Vagina (tissue), 2 donors: ENCODE data around the gene CRTC2.

Experiments
- POLR2A ChIP-seq, 2 donors: fragments of 450-650 bp; IDR thresholded peaks; one replicate each; pipeline ENCODE4 v1.6.1; 2017; ENCODE audit warnings: antibody characterized with exemption in 2 of 2, mild to moderate bottlenecking in 2 of 2, moderate library complexity in 2 of 2
- POLR2AphosphoS5 ChIP-seq, 2 donors: sonication (generic); formaldehyde crosslinking; IDR thresholded peaks; one replicate each; pipeline ENCODE4 v1.9.0; 2017; ENCODE audit warnings: antibody characterized with exemption in 2 of 2, mild to moderate bottlenecking in 2 of 2, low read depth in 1 of 2; ENCODE audit not compliant: insufficient read depth in 1 of 2
- TF ChIP-seq, protein P1 (sequence below), 3 experiments: fragments of 450-650 bp in 2 of 3; fragments of 200-600 bp in 1 of 3; sonication (generic) in 1 of 3; IDR thresholded peaks; one replicate each; pipeline ENCODE4 v1.5.1; 2017 to 2019; ENCODE audit warnings: antibody characterized with exemption in 3 of 3, mild to moderate bottlenecking in 2 of 3, moderate library complexity in 2 of 3

DNA sequence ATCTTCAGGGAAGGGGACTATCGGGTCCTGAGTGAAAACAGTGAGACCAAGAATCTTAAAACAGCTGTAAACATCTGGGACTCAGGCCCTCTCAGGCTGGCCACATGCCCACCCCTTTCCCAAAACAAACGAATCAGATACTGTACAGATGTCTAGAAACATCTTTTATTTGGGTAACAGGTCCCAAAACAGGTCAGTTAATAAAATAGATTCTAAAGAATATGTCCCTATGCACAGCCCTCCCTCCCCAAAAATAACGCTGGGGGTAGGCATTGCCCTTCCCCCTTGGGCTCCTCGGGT, 499 bp upstream of the CRTC2 start:
- TF ChIP-seq, protein P1, sequence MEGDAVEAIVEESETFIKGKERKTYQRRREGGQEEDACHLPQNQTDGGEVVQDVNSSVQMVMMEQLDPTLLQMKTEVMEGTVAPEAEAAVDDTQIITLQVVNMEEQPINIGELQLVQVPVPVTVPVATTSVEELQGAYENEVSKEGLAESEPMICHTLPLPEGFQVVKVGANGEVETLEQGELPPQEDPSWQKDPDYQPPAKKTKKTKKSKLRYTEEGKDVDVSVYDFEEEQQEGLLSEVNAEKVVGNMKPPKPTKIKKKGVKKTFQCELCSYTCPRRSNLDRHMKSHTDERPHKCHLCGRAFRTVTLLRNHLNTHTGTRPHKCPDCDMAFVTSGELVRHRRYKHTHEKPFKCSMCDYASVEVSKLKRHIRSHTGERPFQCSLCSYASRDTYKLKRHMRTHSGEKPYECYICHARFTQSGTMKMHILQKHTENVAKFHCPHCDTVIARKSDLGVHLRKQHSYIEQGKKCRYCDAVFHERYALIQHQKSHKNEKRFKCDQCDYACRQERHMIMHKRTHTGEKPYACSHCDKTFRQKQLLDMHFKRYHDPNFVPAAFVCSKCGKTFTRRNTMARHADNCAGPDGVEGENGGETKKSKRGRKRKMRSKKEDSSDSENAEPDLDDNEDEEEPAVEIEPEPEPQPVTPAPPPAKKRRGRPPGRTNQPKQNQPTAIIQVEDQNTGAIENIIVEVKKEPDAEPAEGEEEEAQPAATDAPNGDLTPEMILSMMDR (IDR thresholded peaks at IDR 0.05) = no peak
- TF ChIP-seq POLR2AphosphoS5 (IDR thresholded peaks at IDR 0.05; ENCODE audit: insufficient read depth in 1 of 2, low read depth in 1 of 2) = no peak
- no peak for TF ChIP-seq POLR2A (IDR thresholded peaks at IDR 0.05)
